CD4-positive, alpha-beta T cell treated with Interleukin-17A for 4 hours (primary cell): ENCODE measurements around the gene SLC18A2.

Source experiments
- DNase-seq: peaks from one replicate; pipeline ENCODE4 v3.0.0-alpha.2; 2020; ENCODE audit warnings: mixed read lengths

The SLC18A2 gene

GRCh38 chr10:117239051-117239450 lies 1.9 kb upstream of the SLC18A2 start:
- no peak for DNase-seq

GRCh38 chr10:117239721-117240620 lies 943 bp upstream of the SLC18A2 start:
- no peak for DNase-seq

- DNase-seq: no peak
Observed at GRCh38 chr10:117241541-117242462, 888 bp downstream of the SLC18A2 start.

- DNase-seq: no peak
Observed at GRCh38 chr10:117242463-117242832, 1.5 kb downstream of the SLC18A2 start.

- DNase-seq: no peak
Observed at GRCh38 chr10:117246997-117247671, 6.2 kb downstream of the SLC18A2 start.

- DNase-seq: no peak
Observed at GRCh38 chr10:117248750-117249465, 8.0 kb downstream of the SLC18A2 start.

- no peak for DNase-seq
Observed at GRCh38 chr10:117249493-117250093, 8.7 kb downstream of the SLC18A2 start.

- DNase-seq: no peak
Observed at GRCh38 chr10:117250411-117250810, 9.5 kb downstream of the SLC18A2 start.

GRCh38 chr10:117253908-117254307 lies 13.0 kb downstream of the SLC18A2 start:
- no peak for DNase-seq

GRCh38 chr10:117254338-117254737 lies 13.4 kb downstream of the SLC18A2 start:
- no peak for DNase-seq

GRCh38 chr10:117254774-117255735 lies 14.1 kb downstream of the SLC18A2 start:
- no peak for DNase-seq

GRCh38 chr10:117255835-117256460 lies 15.0 kb downstream of the SLC18A2 start:
- DNase-seq: no peak

GRCh38 chr10:117256910-117257309 lies 16.0 kb downstream of the SLC18A2 start:
- DNase-seq: no peak

GRCh38 chr10:117257721-117258120 lies 16.8 kb downstream of the SLC18A2 start:
- no peak for DNase-seq

GRCh38 chr10:117259279-117259678 lies 18.4 kb downstream of the SLC18A2 start:
- no peak for DNase-seq

GRCh38 chr10:117260084-117260483 lies 19.2 kb downstream of the SLC18A2 start:
- no peak for DNase-seq

GRCh38 chr10:117261501-117261900 lies 20.6 kb downstream of the SLC18A2 start:
- no peak for DNase-seq

- no peak for DNase-seq
Observed at GRCh38 chr10:117262291-117262902, 21.5 kb downstream of the SLC18A2 start.

- no peak for DNase-seq
Observed at GRCh38 chr10:117262903-117263293, 22.0 kb downstream of the SLC18A2 start.

GRCh38 chr10:117264782-117265181 lies 23.9 kb downstream of the SLC18A2 start:
- no peak for DNase-seq
